RWPE1 (cell line): ENCODE data around the gene AP2A1.

Experiments used
- CTCF ChIA-PET: fragments of 350-600 bp; sonication (Branson Sonifier 250); formaldehyde crosslinking; extraction: SDS; loops from one replicate; lab custom pipeline; 2021; lab: Yijun Ruan, JAX
- POLR2A ChIA-PET: fragments of 400-600 bp; formaldehyde crosslinking; extraction: SDS; loops from one replicate; lab custom pipeline; 2020; ENCODE audit warnings: antibody characterized with exemption; ENCODE audit not compliant: low non-redundant PET; lab: Yijun Ruan, JAX
- DNase-seq: peaks from one replicate; pipeline ENCODE4 v3.0.0; 2012; ENCODE audit warnings: low spot score
- H3K27ac ChIP-seq: fragments of 450-650 bp; 2 replicates; pipeline ENCODE4 v1.5.1; 2017
- CTCF ChIP-seq: fragments of 450-650 bp; conservative IDR thresholded peaks from 2 replicates; pipeline ENCODE4 v1.5.1; 2017; ENCODE audit warnings: low read depth, mild to moderate bottlenecking

Gene AP2A1

GRCh38 chr19:49788857-49789256 lies 22.1 kb downstream of the AP2A1 start:
- POLR2A ChIA-PET: no interaction called here
- CTCF ChIA-PET: no interaction called here
- H3K27ac ChIP-seq: peak overlapping the region; percentile 30
- DNase-seq: no peak
- TF ChIP-seq CTCF: no peak

- no peak for TF ChIP-seq CTCF
- ChIA-PET CTCF (interaction anchor here (0.6 kb wide), 1 partner anchor 67 kb away, joined by 3 read pairs; no protein-coding TSS in a partner anchor), POLR2A (no interaction called here)
- DNase-seq: no peak
- peak overlapping the region; percentile 22; the same call in 1 of the 2 replicates for H3K27ac ChIP-seq
These were observed 24.1 kb downstream of the AP2A1 start for GRCh38 chr19:49790866-49791265.

- H3K27ac ChIP-seq: no peak overlapping the region
- no peak for DNase-seq
- CTCF ChIA-PET: no interaction called here
- POLR2A ChIA-PET: no interaction called here
- no peak for TF ChIP-seq CTCF
These were observed 25.1 kb downstream of the AP2A1 start for GRCh38 chr19:49791776-49792445.

GRCh38 chr19:49792829-49793560 lies 26.2 kb downstream of the AP2A1 start:
- POLR2A ChIA-PET: interaction anchor here (0.9 kb wide), 1 partner anchor 15 kb away, joined by 3 read pairs; no protein-coding TSS in a partner anchor
- H3K27ac ChIP-seq: peak overlapping the region; percentile 28; the same call in 1 of the 2 replicates
- CTCF ChIA-PET: interaction anchor here (0.6 kb wide), 2 partner anchors 21 to 124 kb away, joined by 3 to 5 read pairs; no protein-coding TSS in a partner anchor
- no peak for TF ChIP-seq CTCF
- DNase-seq: no peak

- peak overlapping the region; percentile 28; the same call in 1 of the 2 replicates for H3K27ac ChIP-seq
These were observed 26.7 kb downstream of the AP2A1 start for GRCh38 chr19:49793561-49793840.

More at GRCh38 chr19:49793561-49793840, 26.7 kb downstream of the AP2A1 start:
- ChIA-PET CTCF (interaction anchor here (0.6 to 0.7 kb wide), 3 partner anchors 21 to 234 kb away, joined by 3 to 5 read pairs (median 5); no protein-coding TSS in a partner anchor), POLR2A (interaction anchor here (0.9 kb wide), 1 partner anchor 14 kb away, joined by 3 read pairs; no protein-coding TSS in a partner anchor)
- TF ChIP-seq CTCF: no peak
- no peak for DNase-seq
